Activated CD4-positive, alpha-beta T cell treated with anti-CD3 and anti-CD28 coated beads, Interleukin-2, amount 10 ng/mL, durations not matched to agents 24 days and 14 days (primary cell): ENCODE data around the gene TPSB2. TPM values are rescaled to one million over a fixed set of nuclear protein-coding genes. Genes with fewer than 3 reads are reported as not detected.

ENCODE experiments used
- DNase-seq: peaks from one replicate; pipeline ENCODE4 v3.0.0; 2022
- H3K27ac Mint-ChIP-seq: one replicate; pipeline ENCODE4 v1.8.0; 2022; ENCODE audit warnings: mild to moderate bottlenecking, mixed read lengths
- H3K27me3 Mint-ChIP-seq: one replicate; pipeline ENCODE4 v1.8.0; 2022; ENCODE audit warnings: mixed read lengths
- H3K36me3 Mint-ChIP-seq: one replicate; pipeline ENCODE4 v1.8.0; 2022; ENCODE audit warnings: low read depth, mild to moderate bottlenecking, mixed read lengths
- H3K4me1 Mint-ChIP-seq: one replicate; pipeline ENCODE4 v1.8.0; 2021; ENCODE audit warnings: mixed read lengths
- H3K4me3 Mint-ChIP-seq: one replicate; pipeline ENCODE4 v1.8.0; 2022; ENCODE audit warnings: mild to moderate bottlenecking, moderate library complexity, mixed read lengths
- H3K9me3 Mint-ChIP-seq: one replicate; pipeline ENCODE4 v1.8.0; 2021; ENCODE audit warnings: mixed read lengths
- intact Hi-C: fragments of 100-400 bp; cut with micrococcal nuclease; formaldehyde crosslinking; loops from one replicate; pipeline ENCODE4 v1.15.1; 2023
- total RNA-seq: library from RNA; stranded (reverse); gene quantifications from 2 replicates; pipeline ENCODE4 v1.2.3, GENCODE V29; 2022

TPSB2 gene
- total RNA-seq, 1 donor from 2014 or later, result not detected

DNA sequence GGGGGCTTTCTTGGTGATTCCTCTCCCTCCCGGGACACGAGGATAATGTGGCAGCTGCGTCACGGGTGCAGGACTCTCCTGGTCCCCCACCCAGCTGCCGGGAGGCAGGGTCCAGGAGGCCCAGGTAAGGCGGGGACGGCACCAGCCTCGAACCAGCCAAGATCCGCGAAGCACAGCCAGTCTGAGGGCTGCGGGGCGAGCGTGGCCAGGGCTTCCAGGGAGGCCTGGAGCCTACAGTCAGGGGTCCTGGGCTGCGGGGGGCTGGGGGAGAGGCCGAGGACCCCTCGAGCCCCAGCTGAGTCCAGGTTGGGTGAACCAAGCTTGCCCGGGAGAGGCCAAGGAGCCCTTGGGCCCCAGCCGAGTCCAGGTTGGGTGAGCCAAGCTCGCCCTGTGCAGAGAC is 35.8 kb upstream of the TPSB2 start:
- Mint-ChIP-seq H3K4me3 (no peak overlapping the region), H3K36me3 (no peaks in the 10 kb centered on the region), H3K27me3 (peaks cover 8% of the 10 kb centered on the region), H3K4me1 (no peaks in the 10 kb centered on the region), H3K27ac (no peak overlapping the region), H3K9me3 (peaks cover 8% of the 10 kb centered on the region)
- intact Hi-C loops, result no loop called here
- DNase-seq, result no peak

GRCh38 chr16:1265090-1265630 is 35.2 kb upstream of the TPSB2 start:
- Mint-ChIP-seq H3K4me1 (peaks cover 2% of the 10 kb centered on the region), H3K27me3 (peaks cover 12% of the 10 kb centered on the region), H3K9me3 (peaks cover 8% of the 10 kb centered on the region), H3K4me3 (no peak overlapping the region), H3K27ac (no peak overlapping the region), H3K36me3 (no peaks in the 10 kb centered on the region)
- intact Hi-C loops, result no loop called here
- DNase-seq, result no peak

GRCh38 chr16:1264345-1265089 is 34.5 kb upstream of the TPSB2 start:
- H3K36me3 Mint-ChIP-seq, result no peaks in the 10 kb centered on the region
- H3K4me1 Mint-ChIP-seq, result peaks cover 2% of the 10 kb centered on the region
- peaks cover 8% of the 10 kb centered on the region for H3K9me3 Mint-ChIP-seq
- no peak overlapping the region for H3K27ac Mint-ChIP-seq
- peaks cover 13% of the 10 kb centered on the region for H3K27me3 Mint-ChIP-seq
- DNase-seq, result no peak
- intact Hi-C loops, result no loop called here
- H3K4me3 Mint-ChIP-seq, result no peak overlapping the region

- no peak for DNase-seq
- H3K4me3 Mint-ChIP-seq, result no peak overlapping the region
- no peaks in the 10 kb centered on the region for H3K36me3 Mint-ChIP-seq
- peaks cover 18% of the 10 kb centered on the region for H3K27me3 Mint-ChIP-seq
- peaks cover 8% of the 10 kb centered on the region for H3K9me3 Mint-ChIP-seq
- H3K27ac Mint-ChIP-seq, result no peak overlapping the region
- intact Hi-C loops, result no loop called here
- peaks cover 4% of the 10 kb centered on the region for H3K4me1 Mint-ChIP-seq
Measured at GRCh38 chr16:1263591-1264344, 33.8 kb upstream of the TPSB2 start.

DNA sequence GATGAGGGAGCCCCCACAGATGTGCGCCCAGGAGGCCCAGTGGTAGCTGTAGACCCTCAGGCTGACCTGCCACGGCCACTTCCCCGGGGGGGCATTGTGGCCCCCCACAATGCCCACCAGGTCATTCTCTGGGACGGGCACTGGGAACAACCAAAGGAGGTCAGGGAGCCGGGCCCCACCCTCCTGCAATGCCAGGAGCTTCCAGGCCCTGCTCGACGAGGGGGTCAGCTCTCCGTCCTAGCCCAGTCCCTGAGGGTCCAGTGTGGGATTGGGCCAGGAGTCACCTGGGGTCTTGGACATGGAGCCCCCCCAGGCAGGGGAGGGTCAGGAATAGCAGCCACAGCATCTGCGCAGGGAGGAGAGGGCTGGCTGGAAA is 32.9 kb upstream of the TPSB2 start:
- no peak for DNase-seq
- Mint-ChIP-seq H3K9me3 (peaks cover 8% of the 10 kb centered on the region), H3K4me3 (no peak overlapping the region), H3K36me3 (no peaks in the 10 kb centered on the region), H3K27me3 (peaks cover 18% of the 10 kb centered on the region), H3K4me1 (peaks cover 4% of the 10 kb centered on the region), H3K27ac (no peak overlapping the region)
- intact Hi-C loops, result no loop called here

- peaks cover 4% of the 10 kb centered on the region for H3K4me1 Mint-ChIP-seq
- intact Hi-C loops, result no loop called here
- DNase-seq, result no peak
- H3K9me3 Mint-ChIP-seq, result peaks cover 8% of the 10 kb centered on the region
- no peak overlapping the region for H3K27ac Mint-ChIP-seq
- no peak overlapping the region for H3K4me3 Mint-ChIP-seq
- no peaks in the 10 kb centered on the region for H3K36me3 Mint-ChIP-seq
- peaks cover 18% of the 10 kb centered on the region for H3K27me3 Mint-ChIP-seq
Measured at GRCh38 chr16:1262210-1262845, 32.3 kb upstream of the TPSB2 start.

GRCh38 chr16:1261131-1261892 is 31.3 kb upstream of the TPSB2 start:
- Mint-ChIP-seq H3K9me3 (peaks cover 8% of the 10 kb centered on the region), H3K36me3 (no peaks in the 10 kb centered on the region), H3K4me3 (no peak overlapping the region), H3K4me1 (peaks cover 4% of the 10 kb centered on the region), H3K27ac (no peak overlapping the region), H3K27me3 (peaks cover 18% of the 10 kb centered on the region)
- intact Hi-C loops, result no loop called here
- DNase-seq, result no peak

DNA sequence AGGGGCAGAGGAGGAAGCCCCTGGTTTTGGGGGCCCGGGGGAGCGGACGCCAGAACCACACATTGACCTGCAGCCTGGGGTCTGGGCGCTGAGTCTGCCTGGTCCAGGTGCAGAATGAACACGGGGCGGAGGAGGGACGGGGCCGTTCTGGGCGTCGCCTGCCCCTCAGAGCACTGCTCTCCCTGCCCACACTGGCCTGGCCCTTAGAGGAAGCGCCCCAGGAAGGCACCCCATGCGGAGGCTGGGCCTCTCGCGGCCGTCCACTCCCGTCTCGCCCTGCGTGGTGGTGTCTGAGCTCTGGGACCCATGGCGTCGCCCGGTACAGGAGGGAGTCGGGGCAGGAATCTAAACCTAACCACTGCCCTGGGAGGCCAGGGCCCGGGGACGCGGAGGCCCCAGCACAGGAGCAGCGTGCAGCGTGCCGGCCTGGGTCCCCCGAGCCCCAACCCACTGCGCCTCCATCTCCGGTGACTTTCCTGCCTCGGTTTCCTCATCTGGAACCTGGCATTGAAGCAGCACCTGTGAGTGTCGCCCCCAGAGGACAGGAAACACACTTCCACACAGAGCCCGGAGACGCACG is 30.2 kb upstream of the TPSB2 start:
- peaks cover 4% of the 10 kb centered on the region for H3K4me1 Mint-ChIP-seq
- no peaks in the 10 kb centered on the region for H3K36me3 Mint-ChIP-seq
- no peak overlapping the region for H3K4me3 Mint-ChIP-seq
- no peak overlapping the region for H3K27ac Mint-ChIP-seq
- H3K27me3 Mint-ChIP-seq, result peaks cover 18% of the 10 kb centered on the region
- intact Hi-C loops, result no loop called here
- DNase-seq, result no peak
- peaks cover 8% of the 10 kb centered on the region for H3K9me3 Mint-ChIP-seq

GRCh38 chr16:1259760-1260068 is 29.7 kb upstream of the TPSB2 start:
- no peak overlapping the region for H3K4me3 Mint-ChIP-seq
- no peak overlapping the region for H3K27ac Mint-ChIP-seq
- H3K36me3 Mint-ChIP-seq, result no peaks in the 10 kb centered on the region
- H3K4me1 Mint-ChIP-seq, result peaks cover 4% of the 10 kb centered on the region
- H3K9me3 Mint-ChIP-seq, result peaks cover 5% of the 10 kb centered on the region
- intact Hi-C loops, result no loop called here
- peaks cover 18% of the 10 kb centered on the region for H3K27me3 Mint-ChIP-seq
- no peak for DNase-seq

- Mint-ChIP-seq H3K9me3 (peaks cover under 1% of the 10 kb centered on the region), H3K4me3 (peak overlapping the region; percentile 63), H3K4me1 (peaks cover 4% of the 10 kb centered on the region), H3K36me3 (no peaks in the 10 kb centered on the region), H3K27me3 (peaks cover 18% of the 10 kb centered on the region), H3K27ac (peak overlapping the region; percentile 57)
- intact Hi-C loops, result no loop called here
- DNase-seq, result peak; percentile 70
Measured at GRCh38 chr16:1258906-1259759, 29.1 kb upstream of the TPSB2 start.

- H3K36me3 Mint-ChIP-seq, result no peaks in the 10 kb centered on the region
- DNase-seq, result no peak
- H3K4me3 Mint-ChIP-seq, result no peak overlapping the region
- intact Hi-C loops, result no loop called here
- peaks cover 18% of the 10 kb centered on the region for H3K27me3 Mint-ChIP-seq
- H3K9me3 Mint-ChIP-seq, result no peaks in the 10 kb centered on the region
- no peak overlapping the region for H3K27ac Mint-ChIP-seq
- peaks cover 4% of the 10 kb centered on the region for H3K4me1 Mint-ChIP-seq
Measured at GRCh38 chr16:1258225-1258600, 28.2 kb upstream of the TPSB2 start.

DNA sequence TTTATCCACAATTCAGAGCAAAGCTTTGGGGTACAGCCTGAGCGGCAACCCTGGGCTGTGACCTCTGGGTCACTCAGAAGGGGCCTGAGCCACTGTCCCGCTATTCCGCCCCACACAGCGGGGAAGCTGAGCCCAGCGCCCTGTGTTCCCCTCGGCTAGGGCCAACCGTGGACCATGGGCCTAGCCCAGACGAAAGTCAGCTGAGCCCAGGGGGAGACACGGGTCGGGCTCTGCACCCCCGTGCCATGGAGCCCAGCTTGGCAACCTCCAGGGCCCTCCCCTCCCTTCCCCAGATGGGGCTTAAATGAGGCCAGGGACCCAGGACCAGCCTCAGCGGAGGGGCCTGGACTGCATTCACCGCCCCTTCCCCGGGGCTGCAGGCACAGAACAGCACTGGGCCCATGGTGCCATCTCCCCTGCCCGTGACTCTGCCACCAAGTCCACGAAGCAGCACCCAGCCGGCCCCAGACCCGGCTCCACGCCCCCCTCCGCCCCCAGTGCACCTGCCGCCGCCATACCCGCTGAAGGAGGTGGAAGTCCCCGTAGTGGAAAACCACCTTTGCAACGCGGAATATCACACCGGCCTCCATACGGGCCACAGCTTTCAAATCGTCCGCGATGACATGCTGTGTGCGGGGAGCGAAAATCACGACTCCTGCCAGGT is 27.7 kb upstream of the TPSB2 start:
- peaks cover 4% of the 10 kb centered on the region for H3K4me1 Mint-ChIP-seq
- no peaks in the 10 kb centered on the region for H3K9me3 Mint-ChIP-seq
- no peak for DNase-seq
- no peaks in the 10 kb centered on the region for H3K36me3 Mint-ChIP-seq
- H3K27me3 Mint-ChIP-seq, result peaks cover 18% of the 10 kb centered on the region
- intact Hi-C loops, result no loop called here
- no peak overlapping the region for H3K27ac Mint-ChIP-seq
- no peak overlapping the region for H3K4me3 Mint-ChIP-seq
